ENCODE measurements around the gene PGRMC2.

DNA sequence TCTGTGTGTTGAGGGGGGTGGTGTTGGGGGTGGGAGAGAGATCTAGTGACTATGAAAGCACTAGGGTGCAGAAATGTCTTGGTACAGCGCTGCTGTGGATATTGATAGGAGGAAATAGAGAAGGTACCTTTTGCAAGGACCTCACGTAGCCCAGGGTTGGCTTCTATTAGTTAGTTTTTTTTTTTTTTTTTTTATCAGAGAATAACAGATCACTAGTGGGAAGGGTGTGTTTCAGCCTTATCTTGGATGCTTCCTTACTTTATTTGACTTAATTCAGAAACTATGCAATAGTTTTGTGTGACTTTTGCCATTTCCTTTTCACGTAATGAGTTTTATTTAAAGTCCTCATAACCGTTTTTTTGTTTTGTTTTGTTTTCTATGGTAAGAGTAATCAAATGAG is 16.4 kb upstream of the PGRMC2 start:
- TF ChIP-seq ZNF571 (tag by site-specific recombination; IDR thresholded peaks at IDR 0.05) (no peak), ZNF138 (tag by site-specific recombination; IDR thresholded peaks at IDR 0.05; ENCODE audit: borderline replicate concordance) (no peak), ZFP3 (tag by site-specific recombination; IDR thresholded peaks at IDR 0.05; ENCODE audit: low read depth) (no peak), ZBTB48 (tag by site-specific recombination; IDR thresholded peaks at IDR 0.05) (no peak)
- TF ChIP-seq, protein P1, sequence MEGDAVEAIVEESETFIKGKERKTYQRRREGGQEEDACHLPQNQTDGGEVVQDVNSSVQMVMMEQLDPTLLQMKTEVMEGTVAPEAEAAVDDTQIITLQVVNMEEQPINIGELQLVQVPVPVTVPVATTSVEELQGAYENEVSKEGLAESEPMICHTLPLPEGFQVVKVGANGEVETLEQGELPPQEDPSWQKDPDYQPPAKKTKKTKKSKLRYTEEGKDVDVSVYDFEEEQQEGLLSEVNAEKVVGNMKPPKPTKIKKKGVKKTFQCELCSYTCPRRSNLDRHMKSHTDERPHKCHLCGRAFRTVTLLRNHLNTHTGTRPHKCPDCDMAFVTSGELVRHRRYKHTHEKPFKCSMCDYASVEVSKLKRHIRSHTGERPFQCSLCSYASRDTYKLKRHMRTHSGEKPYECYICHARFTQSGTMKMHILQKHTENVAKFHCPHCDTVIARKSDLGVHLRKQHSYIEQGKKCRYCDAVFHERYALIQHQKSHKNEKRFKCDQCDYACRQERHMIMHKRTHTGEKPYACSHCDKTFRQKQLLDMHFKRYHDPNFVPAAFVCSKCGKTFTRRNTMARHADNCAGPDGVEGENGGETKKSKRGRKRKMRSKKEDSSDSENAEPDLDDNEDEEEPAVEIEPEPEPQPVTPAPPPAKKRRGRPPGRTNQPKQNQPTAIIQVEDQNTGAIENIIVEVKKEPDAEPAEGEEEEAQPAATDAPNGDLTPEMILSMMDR (tag by site-specific recombination; IDR thresholded peaks at IDR 0.05): no peak
